GM18858 (cell line): ENCODE data around the gene SLC44A5.
"Not testable (repeated sequence)": the region's sequence is repeated elsewhere in the genome, so short reads cannot be mapped to it uniquely, and the experiment has no call there.

Experiments used
- ATAC-seq: cut with Tn5 transposase; IDR thresholded peaks from one replicate; pipeline ENCODE4 v1.9.1; 2021; ENCODE audit not compliant: unreplicated experiment

SLC44A5 gene

DNA sequence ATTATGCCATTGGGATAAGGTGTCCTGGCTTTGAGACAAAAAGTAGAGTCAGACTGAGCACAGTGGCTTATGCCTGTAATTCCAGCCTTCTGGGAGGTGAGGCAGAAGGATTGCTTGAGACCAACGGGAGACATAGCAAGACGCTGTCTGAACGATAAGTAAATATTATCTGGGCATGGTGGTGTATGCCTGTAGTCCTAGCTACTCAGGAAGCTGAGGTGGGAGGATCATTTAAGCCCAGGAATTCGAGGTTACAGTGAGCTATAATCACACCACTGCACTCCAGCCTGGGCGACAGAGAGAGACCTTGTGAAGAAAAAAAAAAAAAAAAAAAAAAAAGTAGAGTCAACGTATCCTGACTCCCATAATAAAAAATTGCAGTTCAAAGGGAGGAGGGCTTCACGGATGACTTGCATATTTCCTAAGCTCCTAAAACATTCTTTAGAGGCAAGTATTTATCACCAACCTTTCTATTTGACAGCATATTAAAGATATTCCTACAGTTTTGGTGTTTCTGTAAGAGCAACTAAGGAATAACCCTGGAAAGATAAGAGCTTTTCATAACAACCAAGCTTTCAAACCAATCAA lies 141.2 kb downstream of the SLC44A5 start:
- ATAC-seq = no peak

DNA sequence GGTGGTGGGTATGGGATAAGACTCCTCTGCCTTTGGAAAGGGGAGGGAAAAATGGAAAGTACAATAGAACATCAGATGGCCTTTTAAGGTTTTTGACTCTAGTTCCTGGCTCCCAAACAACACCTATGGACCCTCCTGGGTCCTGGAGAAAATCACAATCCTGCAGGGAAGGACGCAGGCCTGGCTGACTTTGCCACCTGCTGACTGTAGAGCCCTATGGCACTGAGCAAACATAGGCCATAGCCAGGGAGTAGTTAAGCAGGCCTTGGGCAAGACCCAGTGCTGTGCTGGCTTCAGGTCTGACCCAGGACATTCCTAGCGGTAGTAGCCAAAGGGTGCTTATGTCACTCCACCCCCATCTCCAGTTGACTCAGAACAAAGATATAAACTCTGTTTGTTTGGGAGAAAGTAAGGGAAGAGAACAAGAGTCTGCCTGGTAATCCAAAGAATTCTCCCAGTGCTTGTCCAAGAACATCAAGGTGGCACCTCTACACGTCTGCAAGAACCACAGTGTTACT lies 149.0 kb downstream of the SLC44A5 start:
- no peak for ATAC-seq

DNA sequence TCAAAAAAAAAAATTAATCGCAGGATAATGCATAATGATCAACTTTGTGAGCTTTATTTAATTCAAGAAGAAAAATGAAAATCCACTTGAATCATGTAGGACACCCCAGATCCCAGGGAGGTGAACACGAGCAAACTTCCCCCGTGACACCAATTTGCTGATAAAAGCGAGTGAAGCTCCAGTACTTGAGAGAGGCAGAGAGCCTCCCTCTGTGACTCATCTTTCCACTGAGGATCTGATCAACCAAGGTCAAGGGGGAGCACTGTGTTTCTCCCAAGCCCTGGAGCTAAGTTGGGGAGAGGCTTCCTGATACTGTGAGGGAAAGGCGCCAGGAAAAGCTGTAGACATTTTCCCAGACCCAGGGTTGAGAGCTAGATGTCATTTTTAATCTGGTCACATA lies 160.9 kb downstream of the SLC44A5 start:
- no peak for ATAC-seq

- ATAC-seq = no peak
These were observed 166.7 kb downstream of the SLC44A5 start for GRCh38 chr1:75444220-75444619.

DNA sequence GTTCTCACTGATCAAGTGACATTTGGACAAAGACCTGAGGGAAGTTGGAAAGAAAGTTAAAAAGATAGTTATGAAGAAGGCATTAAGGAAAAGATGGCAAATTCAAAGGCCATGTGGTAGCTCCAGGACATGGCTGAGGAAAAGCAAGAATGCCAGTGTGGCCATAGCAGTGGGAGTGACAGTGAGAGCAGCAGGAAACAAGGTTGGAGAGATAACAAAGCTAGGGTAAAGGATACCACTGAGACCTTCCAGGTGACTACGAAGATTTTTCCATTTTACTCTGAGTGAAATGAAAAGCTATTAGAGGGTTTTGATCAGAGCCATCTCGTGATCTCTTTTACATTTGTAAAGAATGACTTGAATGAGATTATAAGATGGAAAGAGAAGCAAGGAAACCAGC lies 170.6 kb downstream of the SLC44A5 start:
- ATAC-seq = no peak

DNA sequence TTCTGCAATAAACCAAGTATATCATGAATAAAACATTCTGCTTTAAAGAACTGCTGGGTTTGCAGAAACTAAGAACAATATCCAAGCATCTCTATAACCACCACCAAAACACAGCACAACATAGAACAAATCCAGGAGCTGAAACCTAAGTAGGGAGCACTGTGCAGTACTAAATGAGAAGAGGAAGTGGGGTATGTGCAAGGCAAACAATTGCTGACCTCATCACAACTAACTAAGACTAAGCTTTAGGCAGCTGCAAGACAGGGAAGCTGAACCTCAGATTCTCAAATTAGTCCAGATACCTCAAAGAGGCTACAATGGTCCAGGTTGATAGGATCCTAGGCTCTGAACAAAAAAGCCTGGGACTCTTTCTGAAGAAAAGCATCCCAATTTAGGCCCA lies 172.6 kb downstream of the SLC44A5 start:
- ATAC-seq = peak; percentile 51

DNA sequence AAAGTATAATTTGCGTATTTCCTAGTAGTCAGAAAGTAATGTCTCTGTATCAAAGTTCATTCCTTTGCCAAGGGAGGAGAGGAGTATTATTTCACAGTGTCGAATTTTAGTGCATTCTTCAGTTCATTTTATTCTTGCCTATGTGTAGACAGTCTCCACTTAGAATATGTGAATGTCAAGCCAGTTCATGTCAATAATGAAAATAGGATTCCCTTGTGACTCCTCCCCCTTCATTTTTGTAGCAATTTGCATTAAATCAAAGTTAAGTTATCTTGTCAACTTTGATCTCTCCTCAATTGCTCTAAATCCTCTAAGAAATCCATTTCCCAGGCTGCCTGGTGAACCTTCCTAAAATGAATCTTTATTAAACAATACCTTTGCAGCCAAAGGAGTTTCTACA lies 179.1 kb downstream of the SLC44A5 start:
- no peak for ATAC-seq

DNA sequence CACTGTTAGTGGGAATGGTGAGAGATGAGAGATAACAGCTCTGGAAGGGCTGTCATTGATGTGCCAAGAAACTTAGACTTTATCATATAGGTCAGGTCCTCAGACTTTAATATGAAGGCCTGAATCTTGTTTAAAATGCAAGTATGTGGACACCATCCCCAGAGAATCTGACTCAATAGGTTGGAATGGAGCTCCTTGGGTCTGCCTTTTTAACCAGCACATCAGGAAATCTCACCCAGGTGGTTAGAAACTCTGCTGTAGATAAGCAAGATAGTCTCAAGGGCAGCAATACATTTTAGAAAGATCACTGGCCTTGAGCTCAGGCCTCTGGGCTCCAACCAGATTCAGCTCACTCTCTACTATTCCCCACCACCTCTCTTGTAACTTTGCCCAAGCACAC lies 180.4 kb downstream of the SLC44A5 start:
- ATAC-seq = no peak

GRCh38 chr1:75426688-75427087 lies 184.2 kb downstream of the SLC44A5 start:
- no peak for ATAC-seq

DNA sequence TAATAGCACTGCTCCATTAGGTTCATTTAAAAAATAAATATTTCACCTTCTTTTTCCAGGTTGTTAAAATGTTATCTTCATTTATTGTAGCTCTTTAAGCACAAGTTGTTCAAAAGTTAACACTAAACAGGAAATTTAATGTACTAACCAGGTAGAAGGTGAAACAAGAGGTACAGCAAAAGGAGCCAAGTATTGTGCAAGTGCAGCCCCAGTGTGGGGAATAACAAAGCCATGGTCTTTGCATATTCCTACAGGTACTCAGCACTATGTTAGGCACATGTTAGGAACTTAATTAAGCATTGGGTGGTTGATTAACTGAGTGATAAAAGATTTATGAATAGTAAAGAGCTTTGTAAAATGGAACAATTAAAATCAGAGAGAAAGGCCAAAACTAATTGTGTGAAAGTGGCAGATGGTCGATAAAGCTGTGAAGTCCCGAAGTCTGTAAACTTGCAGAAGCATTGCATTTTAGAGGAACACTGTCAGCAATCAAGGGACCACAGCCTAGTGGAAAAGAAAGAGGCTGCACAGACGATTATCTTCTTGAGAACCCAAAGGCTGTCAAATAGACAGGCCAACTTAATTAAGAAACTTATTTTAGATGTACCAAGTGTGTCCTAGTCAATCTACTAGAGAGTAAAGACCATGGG lies 185.8 kb downstream of the SLC44A5 start:
- no peak for ATAC-seq

DNA sequence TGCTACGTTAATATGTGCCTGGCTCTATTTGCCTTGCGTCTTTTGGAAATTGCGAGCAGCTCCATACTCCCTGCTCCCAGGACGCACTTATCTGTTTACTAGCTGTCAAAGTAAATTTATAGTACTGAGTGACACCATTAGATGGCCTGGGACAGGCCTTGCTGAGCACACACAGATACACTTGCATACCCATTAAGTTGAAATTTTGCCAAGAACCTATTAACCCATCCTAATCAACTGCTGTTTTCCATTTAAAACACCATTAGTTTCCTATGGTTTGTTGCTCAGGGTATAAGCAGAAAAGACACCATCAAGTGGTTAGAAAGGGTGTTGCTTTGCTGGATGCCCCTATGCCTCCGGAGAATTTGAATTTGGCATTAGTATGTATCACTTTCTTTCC lies 187.3 kb downstream of the SLC44A5 start:
- ATAC-seq = no peak

GRCh38 chr1:75423136-75423535 lies 187.8 kb downstream of the SLC44A5 start:
- ATAC-seq = no peak

DNA sequence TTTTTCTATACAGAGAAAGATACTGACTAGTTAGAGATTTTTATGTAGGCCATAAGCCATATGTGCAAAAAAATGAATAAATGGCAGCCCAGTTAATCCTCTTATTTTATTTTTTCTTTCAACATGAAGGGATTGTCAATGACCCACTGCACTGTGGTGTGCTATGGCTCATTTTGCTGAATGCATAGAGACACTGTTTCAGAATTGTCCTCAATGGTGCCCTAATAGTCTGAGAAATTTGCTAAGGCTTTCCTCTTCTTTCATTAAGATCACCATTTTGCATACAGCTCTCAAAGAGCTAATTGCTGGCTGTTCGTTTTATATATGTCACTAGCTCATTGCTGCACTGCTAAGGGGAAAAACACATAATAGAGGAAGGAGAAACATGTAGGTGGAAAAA lies 189.5 kb downstream of the SLC44A5 start:
- no peak for ATAC-seq

DNA sequence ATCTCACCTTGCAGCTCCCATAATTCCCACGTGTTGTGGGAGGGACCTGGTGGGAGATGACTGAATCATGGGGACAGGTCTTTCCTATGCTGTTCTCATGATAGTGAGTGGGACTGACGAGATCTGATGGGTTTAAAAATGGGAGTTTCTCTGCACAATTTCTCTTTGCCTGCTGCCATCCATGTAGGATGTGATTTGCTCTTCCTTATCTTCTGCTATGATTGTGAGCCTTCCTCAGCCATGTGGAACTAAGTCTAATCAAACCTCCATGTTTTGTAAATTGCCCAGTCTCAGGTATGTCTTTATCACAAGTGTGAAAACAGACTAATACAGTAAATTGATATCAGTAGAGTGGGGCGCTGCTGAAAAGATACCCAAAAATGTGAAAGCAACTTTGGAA lies 195.7 kb downstream of the SLC44A5 start:
- ATAC-seq = no peak

DNA sequence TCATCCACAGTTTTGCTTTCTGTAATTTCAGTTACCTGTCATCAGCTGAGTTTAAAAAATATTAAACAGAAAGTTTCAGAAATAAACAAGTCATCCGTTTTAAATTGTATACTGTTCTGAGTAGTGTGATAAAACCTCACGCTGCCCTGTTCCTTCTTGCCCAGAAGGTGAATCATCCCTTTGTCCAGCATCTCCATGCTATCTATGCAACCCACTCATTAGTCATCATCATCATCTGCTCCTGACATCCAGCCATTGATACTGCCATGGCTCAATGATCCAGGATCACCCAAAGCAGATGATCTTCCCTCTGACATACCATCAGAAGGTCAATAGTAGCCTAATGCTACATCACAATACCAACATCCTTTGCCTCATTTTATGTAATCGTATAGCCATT lies 198.3 kb downstream of the SLC44A5 start:
- no peak for ATAC-seq

GRCh38 chr1:75404681-75405080 lies 206.2 kb downstream of the SLC44A5 start:
- not testable (repeated sequence) for ATAC-seq

DNA sequence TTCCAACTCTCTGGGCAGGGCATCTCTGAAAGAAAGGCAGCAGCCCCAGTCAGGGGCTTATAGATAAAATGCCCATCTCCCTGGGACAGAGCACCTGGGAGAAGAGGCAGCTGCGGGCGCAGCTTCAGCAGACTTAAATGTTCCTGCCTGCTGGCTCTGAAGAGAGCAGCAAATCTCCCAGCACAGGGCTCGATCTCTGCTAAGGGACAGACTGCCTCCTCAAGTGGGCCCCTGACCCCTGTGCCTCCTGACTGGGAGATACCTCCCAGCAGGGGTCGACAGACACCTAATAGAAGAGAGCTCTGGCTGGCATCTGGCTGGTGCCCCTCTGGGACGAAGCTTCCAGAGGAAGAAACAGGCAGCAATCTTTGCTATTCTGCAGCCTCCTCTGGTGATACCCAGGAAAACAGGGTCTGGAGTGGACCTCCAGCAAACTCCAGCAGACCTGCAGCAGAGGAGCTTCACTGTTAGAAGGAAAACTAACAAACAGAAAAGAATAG lies 207.7 kb downstream of the SLC44A5 start:
- not testable (repeated sequence) for ATAC-seq

DNA sequence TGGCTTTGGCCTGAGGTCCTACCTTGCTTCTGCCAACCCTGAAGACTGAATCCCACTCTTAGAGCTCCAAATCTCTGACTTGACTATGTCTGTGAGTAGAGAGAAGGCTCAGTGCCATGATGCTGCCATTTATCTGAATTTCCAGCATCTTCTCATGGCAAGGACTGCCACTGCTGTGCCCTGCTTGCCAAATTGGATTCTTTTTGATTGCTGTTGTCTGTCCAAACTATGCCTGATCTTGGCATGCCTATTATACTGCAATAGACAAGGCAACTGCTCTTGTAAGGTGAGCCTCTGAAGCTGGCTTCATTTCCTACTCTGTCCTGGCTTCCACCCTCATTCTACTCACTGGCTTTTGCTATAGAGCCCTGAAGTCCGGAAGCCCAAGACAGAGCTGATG lies 210.2 kb downstream of the SLC44A5 start:
- ATAC-seq = no peak

DNA sequence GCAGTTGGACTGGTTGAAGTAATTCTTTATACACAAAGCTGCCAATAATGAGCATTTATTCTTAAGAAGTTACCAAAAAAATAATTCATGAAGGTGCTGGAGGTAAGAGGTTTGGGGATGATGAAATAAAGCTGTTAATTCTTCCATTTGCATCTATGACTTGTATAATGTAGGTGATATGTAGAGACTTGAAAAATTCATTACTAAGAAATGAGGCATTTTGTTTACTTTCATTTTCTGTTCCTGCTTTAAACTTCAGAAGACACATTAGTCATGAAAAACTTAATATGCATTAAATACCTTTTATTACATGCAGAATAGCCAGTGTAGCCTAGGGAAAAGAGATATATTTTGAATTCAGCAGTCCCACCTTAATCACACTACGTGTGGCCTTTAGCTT lies 214.2 kb downstream of the SLC44A5 start:
- ATAC-seq = no peak

DNA sequence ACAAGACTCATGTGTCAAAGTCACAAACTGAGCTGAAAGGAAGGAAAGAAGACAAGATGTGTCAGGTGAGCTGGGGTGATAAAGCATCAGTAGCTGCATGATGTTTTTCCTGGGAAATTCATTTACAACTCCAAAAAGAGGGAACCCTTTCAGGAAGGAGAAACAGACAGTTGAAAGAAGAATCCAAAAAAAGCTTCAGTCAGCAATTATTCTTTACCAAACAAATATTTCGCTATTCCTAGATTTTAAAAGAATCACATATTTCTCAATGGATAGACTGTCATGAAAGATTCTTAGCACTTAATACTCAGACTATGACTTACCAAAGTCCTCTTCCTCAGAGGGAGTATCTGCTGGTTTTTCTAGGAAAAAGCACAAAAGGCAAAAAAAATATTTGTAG lies 214.7 kb downstream of the SLC44A5 start:
- ATAC-seq = no peak

GRCh38 chr1:75394386-75395139 lies 216.4 kb downstream of the SLC44A5 start:
- ATAC-seq = peak; percentile 36

GRCh38 chr1:75392278-75392677 lies 218.6 kb downstream of the SLC44A5 start:
- ATAC-seq = peak; percentile 96
